Urinary bladder (tissue), 4 donors: Measurements from ENCODE around the gene MAP7D2. TPM values are rescaled to one million over a fixed set of nuclear protein-coding genes. Genes with fewer than 3 reads are reported as not detected.

Source experiments
- DNase-seq: peaks from one replicate; pipeline ENCODE4 v3.0.0-alpha.2; 2015; ENCODE audit errors: extremely low spot score
- H3K27ac ChIP-seq: one replicate; pipeline ENCODE4 v1.5.1; 2013; ENCODE audit warnings: low read depth, mild to moderate bottlenecking, moderate library complexity
- H3K36me3 ChIP-seq: one replicate; pipeline ENCODE4 v1.6.1; 2013; ENCODE audit warnings: mild to moderate bottlenecking, moderate library complexity; ENCODE audit not compliant: insufficient read depth
- H3K4me1 ChIP-seq: one replicate; pipeline ENCODE4 v1.6.1; 2013; ENCODE audit warnings: mild to moderate bottlenecking, moderate library complexity; ENCODE audit not compliant: insufficient read depth
- H3K4me3 ChIP-seq: one replicate; pipeline ENCODE4 v1.5.1; 2013; ENCODE audit warnings: low read depth, low read length
- WGBS: extraction: QIAGEN DNeasy Blood & Tissue Kit; methylation state at CpG from one replicate; pipeline ENCODE4 v1.1.7; 2013; 5-methylcytosine and 5-hydroxymethylcytosine counted together
- polyA plus RNA-seq: library from polyadenylated mRNA; stranded (reverse); fragments of 200-250 nt; gene quantifications from one replicate; pipeline ENCODE4 v1.2.3, GENCODE V29; 2013
- small RNA-seq: library from RNA; depleted of rRNA; stranded (forward); fragments of <200 nt; gene quantifications from one replicate; pipeline ENCODE3, GENCODE V24; 2014
- total RNA-seq: library from RNA; depleted of rRNA; stranded (reverse); fragments of >200 nt; gene quantifications from one replicate; pipeline ENCODE4 v1.2.3, GENCODE V29; 2014
- donor health status: healthy with polysubstance abuse.
- donor health status: healthy.

The MAP7D2 gene
- total and polyA plus RNA-seq, 2 donors: 0.21 to 0.46 TPM

- 87% methylated on average over 6 of the region's 6 CpGs for WGBS
- Histone ChIP-seq H3K36me3 (no peaks in the 10 kb centered on the region), H3K4me1 (no peaks in the 10 kb centered on the region), H3K27ac (no peak overlapping the region), H3K4me3 (no peak overlapping the region)
- no peak for DNase-seq
Observed at GRCh38 chrX:19958552-19959486, 157.9 kb downstream of the MAP7D2 start.

- Histone ChIP-seq H3K27ac (no peak overlapping the region), H3K4me1 (no peaks in the 10 kb centered on the region), H3K36me3 (no peaks in the 10 kb centered on the region), H3K4me3 (no peak overlapping the region)
- WGBS: 58% methylated on average over 6 of the region's 6 CpGs
- DNase-seq: no peak
Observed at GRCh38 chrX:19956923-19957322, 159.8 kb downstream of the MAP7D2 start.

Small RNA genes lying within 50 kb of the gene (small RNA-seq; reads per million reads assigned to genes)
- 0.59 reads per million, percentile 55 among the genes with 10 or more reads in this experiment for gene MIR23C
- gene RF00019: not detected
- gene RF00493: 51.3 reads per million, percentile 96 among the genes with 10 or more reads in this experiment
- gene RF00494: not detected

Other genes starting within 250 kb of the MAP7D2 start
- gene SH3KBP1, start 229.3 kb downstream of the MAP7D2 start, total RNA-seq: 13.2 TPM
- 14.2 TPM for gene SH3KBP1, start 229.3 kb downstream of the MAP7D2 start, polyA plus RNA-seq
- gene BCLAF3, start 125.8 kb downstream of the MAP7D2 start, total RNA-seq: 25.6 TPM
- gene BCLAF3, start 125.8 kb downstream of the MAP7D2 start, polyA plus RNA-seq: 3.8 TPM
- 69.3 TPM for gene EIF1AX, start 24.9 kb upstream of the MAP7D2 start, total RNA-seq
- gene EIF1AX, start 24.9 kb upstream of the MAP7D2 start, polyA plus RNA-seq: 45.7 TPM
- gene RPS6KA3, start 150.0 kb upstream of the MAP7D2 start, total RNA-seq: 65.8 TPM
- gene RPS6KA3, start 150.0 kb upstream of the MAP7D2 start, polyA plus RNA-seq: 20.2 TPM